GM18502 (cell line): ENCODE data around the gene KRT31.
"Not testable (repeated sequence)": the region's sequence is repeated elsewhere in the genome, so short reads cannot be mapped to it uniquely, and the experiment has no call there.

Experiments used
- ATAC-seq: cut with Tn5 transposase; IDR thresholded peaks from one replicate; pipeline ENCODE4 v1.9.1; 2021; ENCODE audit warnings: mild to moderate bottlenecking; ENCODE audit not compliant: unreplicated experiment, poor library complexity

The KRT31 gene

GRCh38 chr17:41396996-41397660 lies at the start of gene KRT31:
Gene KRT31, minus strand, starts transcription at chr17:41397608. Its CDS starts 69 bp downstream, at chr17:41397539.
- no peak for ATAC-seq

GRCh38 chr17:41446806-41447205 lies 49.4 kb upstream of the KRT31 start:
- no peak for ATAC-seq

GRCh38 chr17:41444640-41445039 lies 47.2 kb upstream of the KRT31 start:
- no peak for ATAC-seq

GRCh38 chr17:41444186-41444585 lies 46.8 kb upstream of the KRT31 start:
- no peak for ATAC-seq

GRCh38 chr17:41442739-41443138 lies 45.3 kb upstream of the KRT31 start:
- ATAC-seq, result no peak

GRCh38 chr17:41440531-41441033 lies 43.2 kb upstream of the KRT31 start, which contains the start of gene KRT38:
Gene KRT38, minus strand, starts transcription at chr17:41440983. Its CDS starts 62 bp downstream, at chr17:41440921.
- no peak for ATAC-seq

- no peak for ATAC-seq
Observed at GRCh38 chr17:41439375-41439774, 42.0 kb upstream of the KRT31 start.

- ATAC-seq, result no peak
Observed at GRCh38 chr17:41437769-41438168, 40.4 kb upstream of the KRT31 start.

- ATAC-seq, result no peak
Observed at GRCh38 chr17:41437254-41437653, 39.8 kb upstream of the KRT31 start.

- no peak for ATAC-seq
Observed at GRCh38 chr17:41434415-41434814, 37.0 kb upstream of the KRT31 start.

GRCh38 chr17:41434005-41434404 lies 36.6 kb upstream of the KRT31 start:
- ATAC-seq, result no peak

GRCh38 chr17:41433586-41433985 lies 36.2 kb upstream of the KRT31 start:
- no peak for ATAC-seq

GRCh38 chr17:41430376-41430775 lies 33.0 kb upstream of the KRT31 start:
- ATAC-seq, result not testable (repeated sequence)

GRCh38 chr17:41429667-41430066 lies 32.3 kb upstream of the KRT31 start:
- ATAC-seq, result no peak

GRCh38 chr17:41428591-41429291 lies 31.3 kb upstream of the KRT31 start:
- no peak for ATAC-seq

- ATAC-seq, result no peak
Observed at GRCh38 chr17:41424111-41424635, 26.8 kb upstream of the KRT31 start, which contains the start of gene KRT37. Gene KRT37, minus strand, starts transcription at chr17:41424585. Its CDS starts 62 bp downstream, at chr17:41424523.

GRCh38 chr17:41422586-41422985 lies 25.2 kb upstream of the KRT31 start:
- not testable (repeated sequence) for ATAC-seq

GRCh38 chr17:41421617-41422016 lies 24.2 kb upstream of the KRT31 start:
- ATAC-seq, result no peak

GRCh38 chr17:41421116-41421515 lies 23.7 kb upstream of the KRT31 start:
- no peak for ATAC-seq

- no peak for ATAC-seq
Observed at GRCh38 chr17:41420134-41420533, 22.7 kb upstream of the KRT31 start.

GRCh38 chr17:41419716-41420115 lies 22.3 kb upstream of the KRT31 start:
- no peak for ATAC-seq
